Choroid plexus epithelial cell (primary cell): ENCODE measurements around the gene KCNJ16.

Source experiments
- DNase-seq: peaks from one replicate; pipeline ENCODE4 v3.0.0-alpha.2; 2010; ENCODE audit warnings: low read depth
- H3K4me3 ChIP-seq: 2 replicates; pipeline ENCODE4 v1.5.1; 2011; ENCODE audit warnings: low read depth, mild to moderate bottlenecking, control low read depth, low read length, moderate library complexity
- TF ChIP-seq, protein P1 (sequence below): conservative IDR thresholded peaks from 2 replicates; pipeline ENCODE4 v1.5.1; 2011; ENCODE audit warnings: low read depth, mild to moderate bottlenecking, control low read depth, inconsistent platforms, low read length, moderate library complexity

The KCNJ16 gene

DNA sequence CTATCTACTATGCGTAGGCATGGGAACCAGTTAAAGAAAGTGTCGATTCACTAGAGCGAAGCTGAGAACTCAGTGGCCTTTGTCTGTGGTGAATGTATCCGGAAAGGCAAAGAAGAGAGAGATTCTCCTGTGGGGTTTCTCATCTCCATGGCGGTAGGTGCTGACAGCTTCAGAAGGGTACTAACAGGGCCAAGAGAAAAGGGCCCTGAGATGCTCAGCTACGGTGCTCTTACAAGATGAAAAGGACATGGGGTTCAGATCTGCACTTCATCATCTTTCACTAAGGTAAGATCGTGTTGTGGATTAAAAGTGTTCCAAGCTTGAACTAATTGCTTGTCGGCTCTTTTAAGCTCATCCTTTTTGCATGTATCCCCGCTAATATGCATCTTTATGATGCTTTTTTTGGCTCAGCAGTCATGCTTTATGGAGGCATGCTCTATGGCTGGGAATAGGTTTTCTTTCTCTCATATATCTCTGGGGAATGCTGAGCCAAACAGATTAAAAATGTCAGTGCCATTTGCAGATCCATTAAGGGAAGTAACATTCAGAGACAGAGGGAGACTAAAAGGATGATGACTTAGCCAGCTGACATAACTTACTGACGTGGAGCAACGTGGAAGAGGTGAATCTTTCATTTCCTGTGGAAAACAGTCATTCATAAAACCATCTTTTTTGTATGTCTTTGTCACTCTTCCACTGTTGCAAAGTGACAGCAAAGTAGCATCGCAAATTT, 29.9 kb downstream of the KCNJ16 start:
- H3K4me3 ChIP-seq: no peak overlapping the region
- TF ChIP-seq, protein P1, sequence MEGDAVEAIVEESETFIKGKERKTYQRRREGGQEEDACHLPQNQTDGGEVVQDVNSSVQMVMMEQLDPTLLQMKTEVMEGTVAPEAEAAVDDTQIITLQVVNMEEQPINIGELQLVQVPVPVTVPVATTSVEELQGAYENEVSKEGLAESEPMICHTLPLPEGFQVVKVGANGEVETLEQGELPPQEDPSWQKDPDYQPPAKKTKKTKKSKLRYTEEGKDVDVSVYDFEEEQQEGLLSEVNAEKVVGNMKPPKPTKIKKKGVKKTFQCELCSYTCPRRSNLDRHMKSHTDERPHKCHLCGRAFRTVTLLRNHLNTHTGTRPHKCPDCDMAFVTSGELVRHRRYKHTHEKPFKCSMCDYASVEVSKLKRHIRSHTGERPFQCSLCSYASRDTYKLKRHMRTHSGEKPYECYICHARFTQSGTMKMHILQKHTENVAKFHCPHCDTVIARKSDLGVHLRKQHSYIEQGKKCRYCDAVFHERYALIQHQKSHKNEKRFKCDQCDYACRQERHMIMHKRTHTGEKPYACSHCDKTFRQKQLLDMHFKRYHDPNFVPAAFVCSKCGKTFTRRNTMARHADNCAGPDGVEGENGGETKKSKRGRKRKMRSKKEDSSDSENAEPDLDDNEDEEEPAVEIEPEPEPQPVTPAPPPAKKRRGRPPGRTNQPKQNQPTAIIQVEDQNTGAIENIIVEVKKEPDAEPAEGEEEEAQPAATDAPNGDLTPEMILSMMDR: no peak
- DNase-seq: no peak

- no peak for DNase-seq
- H3K4me3 ChIP-seq: no peak overlapping the region
- TF ChIP-seq, protein P1: no peak
Measured at GRCh38 chr17:70105641-70106040, 30.6 kb downstream of the KCNJ16 start.

DNA sequence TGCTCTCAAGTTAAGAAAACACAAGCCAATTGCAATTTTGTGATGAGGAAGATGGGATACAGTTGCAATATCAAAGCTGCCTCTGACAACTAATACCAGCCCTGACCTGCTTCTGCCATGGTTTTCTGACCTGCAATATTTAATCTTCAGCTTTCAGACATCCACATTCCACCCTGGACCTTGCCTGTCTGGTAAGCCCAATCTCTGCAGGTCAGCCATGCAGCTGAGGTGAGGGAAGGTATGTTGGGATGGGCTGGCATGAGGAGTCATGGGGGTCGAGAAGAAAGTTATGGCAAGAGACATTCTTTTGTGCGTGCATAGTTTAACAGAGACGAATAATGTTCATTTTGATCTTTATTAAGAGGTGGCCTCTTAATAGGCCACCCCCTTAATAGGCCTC, 31.5 kb downstream of the KCNJ16 start:
- no peak for DNase-seq
- TF ChIP-seq, protein P1: no peak
- no peak overlapping the region for H3K4me3 ChIP-seq

DNA sequence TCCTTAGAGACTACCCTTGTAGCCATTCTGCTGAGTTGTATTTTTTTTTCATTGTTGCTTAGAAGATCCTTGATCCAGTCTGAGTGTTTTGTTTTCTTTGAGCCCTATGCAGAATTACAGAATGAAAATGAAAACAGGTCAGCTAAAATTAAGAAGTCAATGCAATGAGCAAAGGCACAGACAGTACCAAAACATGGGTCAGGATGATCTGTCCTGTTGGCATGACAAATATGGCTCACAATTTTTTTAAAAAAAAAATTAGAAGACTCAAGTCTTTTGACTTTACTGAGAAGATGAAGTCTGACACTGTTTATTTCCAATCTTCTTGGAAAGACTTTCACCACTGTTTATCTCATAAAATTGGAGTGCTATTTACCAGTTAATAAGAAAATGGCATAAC, 32.4 kb downstream of the KCNJ16 start:
- H3K4me3 ChIP-seq: no peak overlapping the region
- no peak for DNase-seq
- TF ChIP-seq, protein P1: no peak

- no peak for DNase-seq
- H3K4me3 ChIP-seq: no peak overlapping the region
- TF ChIP-seq, protein P1: no peak
Measured at GRCh38 chr17:70107904-70108565, 33.0 kb downstream of the KCNJ16 start.

DNA sequence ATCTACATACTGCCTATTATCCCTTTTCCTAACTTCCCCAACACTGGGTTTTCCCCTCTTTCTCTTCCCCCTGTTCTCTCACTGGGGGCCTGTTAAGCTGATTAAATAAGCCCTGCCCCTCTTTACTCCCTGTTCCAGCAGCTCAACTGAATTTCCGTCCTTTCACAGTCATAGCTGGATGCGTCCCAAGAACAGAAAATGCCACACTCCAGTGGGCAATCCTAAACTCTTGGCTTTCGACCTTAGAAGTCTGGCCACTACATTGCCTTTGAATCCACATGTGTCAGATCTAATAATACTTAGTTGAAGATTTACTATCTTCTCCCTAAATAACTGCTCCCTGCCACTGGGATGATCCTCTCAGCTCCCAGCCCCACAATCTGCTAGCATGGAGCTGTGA, 34.5 kb downstream of the KCNJ16 start:
- H3K4me3 ChIP-seq: no peak overlapping the region
- DNase-seq: no peak
- TF ChIP-seq, protein P1: no peak
